ENCODE data around the gene GSTM4. TPM values are rescaled to one million over a fixed set of nuclear protein-coding genes. Genes with fewer than 3 reads are reported as not detected.

Gene GSTM4
- total RNA-seq, 1 experiment from 2014 or later = 24.6 TPM

GRCh38 chr1:109639063-109639840 is 16.6 kb upstream of the GSTM4 start:
- Histone ChIP-seq H2BK120ac (ENCODE audit: low read depth, low read length, poor library complexity, severe bottlenecking) (no peak overlapping the region), H4K8ac (replicated peaks; ENCODE audit: insufficient read length, low read depth, low read length) (no peak overlapping the region), H3K27ac (ENCODE audit: insufficient read length, low read depth, low read length) (no peak overlapping the region), H3K79me2 (ENCODE audit: insufficient read depth, low read length) (no peaks in the 10 kb centered on the region), H3K14ac (ENCODE audit: insufficient read depth, low read length) (no peak overlapping the region; the same call in 1 of the 2 replicates), H4K91ac (ENCODE audit: insufficient read length, low read depth, low read length) (no peak overlapping the region), H4K5ac (ENCODE audit: insufficient read length, low read depth, low read length) (no peak overlapping the region), H3K79me1 (ENCODE audit: insufficient read depth, low read depth, low read length, poor library complexity, severe bottlenecking) (no peaks in the 10 kb centered on the region), H4K20me1 (ENCODE audit: control insufficient read depth, insufficient read depth, insufficient read length) (no peaks in the 10 kb centered on the region), H2BK20ac (ENCODE audit: low read depth, low read length, poor library complexity, severe bottlenecking) (no peak overlapping the region), H3K56ac (ENCODE audit: insufficient read length, low read depth, low read length) (no peak overlapping the region), H3K9me3 (ENCODE audit: control insufficient read depth, low read depth, low read length) (no peaks in the 10 kb centered on the region), H2BK15ac (ENCODE audit: low read depth, low read length) (no peak overlapping the region), H2BK5ac (ENCODE audit: insufficient read length, low read length) (no peak overlapping the region), H3K23me2 (ENCODE audit: insufficient read length, low read depth, low read length, poor library complexity, severe bottlenecking) (no peaks in the 10 kb centered on the region), H3T11ph (ENCODE audit: low read length) (no peak overlapping the region), H2AFZ (ENCODE audit: low read length) (no peak overlapping the region), H2BK12ac (ENCODE audit: insufficient read length, low read depth, low read length) (no peak overlapping the region), H3K4me1 (ENCODE audit: insufficient read depth, low read length) (peaks cover 7% of the 10 kb centered on the region; the same call in 1 of the 2 replicates), H3K23ac (ENCODE audit: insufficient read length, low read depth, low read length) (no peak overlapping the region), H3K4me2 (ENCODE audit: insufficient read depth, insufficient read length, low read length) (no peak overlapping the region), H2AK5ac (ENCODE audit: insufficient read length, low read length) (no peak overlapping the region), H3K9ac (ENCODE audit: extremely low read depth, insufficient read length, low read length) (no peak overlapping the region), H3K4ac (ENCODE audit: low read depth, low read length) (no peak overlapping the region), H3K18ac (ENCODE audit: insufficient read length, low read depth, low read length) (no peak overlapping the region), H3K27me3 (ENCODE audit: insufficient read depth, low read length) (no peaks in the 10 kb centered on the region)
- H3K4me3 Mint-ChIP-seq = no peak overlapping the region
- H3K27me3 Mint-ChIP-seq (ENCODE audit: low read depth) = peaks cover 11% of the 10 kb centered on the region
- H3K27ac Mint-ChIP-seq = peak overlapping the region in 2 of 3 experiments; percentile 6 to 85; a peak in 3 of 7 replicates
- no peaks in the 10 kb centered on the region for H3K36me3 Mint-ChIP-seq (ENCODE audit: insufficient read depth in 1 of 3, low read depth in 3 of 3)
- no peaks in the 10 kb centered on the region for H3K9me3 Mint-ChIP-seq
- H3K4me1 Mint-ChIP-seq = peaks cover 26 to 40% of the 10 kb centered on the region in 2 experiments
- no CpG with 5 or more reads among the region's 9 CpGs for WGBS (ENCODE audit: extremely low coverage, insufficient read length, low lambda C conversion rate)
- peak; percentile 14 for DNase-seq
- TF ChIP-seq CTCF (conservative IDR thresholded peaks at IDR 0.05) = no peak

Data from H9 (cell line).